Measurements from ENCODE around the gene INTU. TPM values are rescaled to one million over a fixed set of nuclear protein-coding genes. Genes with fewer than 3 reads are reported as not detected.

Gene INTU
- total RNA-seq, 4 donors from 2014 or later = 3.6 to 7.7 (median 5.5) TPM

DNA sequence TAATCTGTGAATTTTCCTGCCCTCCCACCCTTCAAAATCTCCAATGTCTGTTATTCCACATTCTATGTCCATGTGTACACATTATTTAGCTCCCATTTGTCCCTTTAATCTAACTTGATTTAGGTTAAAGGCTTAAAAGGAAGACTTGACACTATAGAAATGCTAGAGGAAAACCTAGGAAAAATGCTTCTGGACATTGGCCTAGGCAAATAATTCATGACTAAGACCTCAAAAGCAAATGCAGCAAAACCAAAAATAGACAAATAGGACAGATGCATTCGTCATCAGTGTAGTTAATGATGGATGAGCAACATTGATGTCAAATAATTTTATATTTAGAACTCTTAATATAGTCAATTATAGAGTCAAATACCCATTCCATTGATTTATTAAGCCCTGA is 36.9 kb downstream of the INTU start:
- TF ChIP-seq, protein P1, sequence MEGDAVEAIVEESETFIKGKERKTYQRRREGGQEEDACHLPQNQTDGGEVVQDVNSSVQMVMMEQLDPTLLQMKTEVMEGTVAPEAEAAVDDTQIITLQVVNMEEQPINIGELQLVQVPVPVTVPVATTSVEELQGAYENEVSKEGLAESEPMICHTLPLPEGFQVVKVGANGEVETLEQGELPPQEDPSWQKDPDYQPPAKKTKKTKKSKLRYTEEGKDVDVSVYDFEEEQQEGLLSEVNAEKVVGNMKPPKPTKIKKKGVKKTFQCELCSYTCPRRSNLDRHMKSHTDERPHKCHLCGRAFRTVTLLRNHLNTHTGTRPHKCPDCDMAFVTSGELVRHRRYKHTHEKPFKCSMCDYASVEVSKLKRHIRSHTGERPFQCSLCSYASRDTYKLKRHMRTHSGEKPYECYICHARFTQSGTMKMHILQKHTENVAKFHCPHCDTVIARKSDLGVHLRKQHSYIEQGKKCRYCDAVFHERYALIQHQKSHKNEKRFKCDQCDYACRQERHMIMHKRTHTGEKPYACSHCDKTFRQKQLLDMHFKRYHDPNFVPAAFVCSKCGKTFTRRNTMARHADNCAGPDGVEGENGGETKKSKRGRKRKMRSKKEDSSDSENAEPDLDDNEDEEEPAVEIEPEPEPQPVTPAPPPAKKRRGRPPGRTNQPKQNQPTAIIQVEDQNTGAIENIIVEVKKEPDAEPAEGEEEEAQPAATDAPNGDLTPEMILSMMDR (IDR thresholded peaks at IDR 0.05; ENCODE audit: low read depth) = no peak

DNA sequence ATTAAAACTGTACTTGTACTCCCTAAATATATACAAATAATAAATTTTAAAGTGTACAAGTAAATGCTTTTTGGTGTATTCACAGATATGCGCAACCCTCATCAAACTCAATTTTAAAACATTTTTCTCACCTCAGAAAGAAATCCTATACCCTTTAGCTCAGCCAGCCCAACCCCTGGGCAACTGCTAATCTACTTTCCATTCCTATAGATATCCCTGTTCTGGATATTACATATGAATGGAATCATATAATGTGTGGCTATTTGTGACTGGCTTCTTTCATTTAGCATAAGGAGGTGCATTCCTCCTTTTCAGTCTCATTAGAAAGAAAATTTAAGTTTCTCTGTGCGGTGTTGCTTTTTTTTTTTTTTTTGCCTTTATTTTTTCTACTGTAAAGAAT is 39.4 kb downstream of the INTU start:
- TF ChIP-seq, protein P1 (IDR thresholded peaks at IDR 0.05; ENCODE audit: low read depth) = no peak

DNA sequence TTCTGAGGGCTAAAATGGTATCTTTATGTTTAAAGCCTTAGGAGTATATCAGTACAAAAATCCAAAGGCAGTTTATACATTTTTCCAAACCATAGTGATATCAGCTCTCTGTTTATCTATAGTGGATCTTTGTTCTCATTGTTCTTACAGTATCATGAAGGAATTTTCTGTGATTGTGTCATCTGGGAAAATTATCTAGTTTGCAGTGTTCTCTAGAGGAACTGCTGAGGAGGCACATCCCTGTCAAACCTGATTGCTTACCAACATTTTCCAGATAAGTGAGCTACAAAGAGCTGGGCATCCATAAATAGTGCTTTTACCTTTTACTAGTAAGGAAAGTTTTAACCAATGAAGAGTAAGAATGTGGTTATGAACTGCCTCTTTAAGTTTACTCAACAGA is 52.5 kb downstream of the INTU start:
- TF ChIP-seq, protein P1 (IDR thresholded peaks at IDR 0.05; ENCODE audit: low read depth) = no peak

DNA sequence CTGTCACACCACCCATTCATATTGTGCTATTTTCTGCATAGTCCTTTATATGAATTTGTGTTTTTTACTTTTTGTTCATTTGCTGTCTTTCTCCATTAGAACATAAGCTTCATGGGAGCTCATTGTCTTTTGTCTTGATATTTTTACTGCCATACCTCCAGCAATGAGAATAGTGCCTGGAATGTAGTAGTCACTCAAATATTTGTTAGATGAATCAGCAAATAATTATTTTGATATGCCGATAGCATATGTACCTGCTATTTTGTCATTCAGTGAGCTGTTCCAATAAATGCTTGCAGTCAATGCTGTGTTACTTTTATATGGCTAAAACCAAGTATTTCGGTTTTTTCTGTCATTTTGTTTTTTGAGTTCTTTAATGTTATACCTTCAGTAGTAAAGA is 53.9 kb downstream of the INTU start:
- TF ChIP-seq, protein P1 (IDR thresholded peaks at IDR 0.05; ENCODE audit: low read depth) = no peak

DNA sequence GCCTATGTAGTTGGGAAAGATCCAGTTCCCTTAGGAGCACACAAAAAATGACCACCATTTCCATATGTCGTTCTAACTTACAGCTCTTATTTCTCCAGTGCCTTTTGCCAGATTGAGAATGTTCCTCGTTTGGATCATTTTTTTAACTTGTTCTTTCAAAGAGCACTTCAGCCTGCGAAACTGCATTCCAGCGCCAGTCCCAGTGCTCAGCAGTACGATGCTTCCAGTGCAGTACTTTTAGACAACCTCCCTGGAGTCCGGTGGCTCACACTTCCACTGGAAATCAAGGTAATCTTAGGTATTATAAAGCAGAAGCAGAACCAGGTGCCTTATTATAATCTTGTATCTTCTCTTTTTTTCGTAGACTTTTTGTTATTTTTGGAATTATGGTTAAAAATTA is 54.8 kb downstream of the INTU start:
- TF ChIP-seq, protein P1 (IDR thresholded peaks at IDR 0.05; ENCODE audit: low read depth) = no peak

DNA sequence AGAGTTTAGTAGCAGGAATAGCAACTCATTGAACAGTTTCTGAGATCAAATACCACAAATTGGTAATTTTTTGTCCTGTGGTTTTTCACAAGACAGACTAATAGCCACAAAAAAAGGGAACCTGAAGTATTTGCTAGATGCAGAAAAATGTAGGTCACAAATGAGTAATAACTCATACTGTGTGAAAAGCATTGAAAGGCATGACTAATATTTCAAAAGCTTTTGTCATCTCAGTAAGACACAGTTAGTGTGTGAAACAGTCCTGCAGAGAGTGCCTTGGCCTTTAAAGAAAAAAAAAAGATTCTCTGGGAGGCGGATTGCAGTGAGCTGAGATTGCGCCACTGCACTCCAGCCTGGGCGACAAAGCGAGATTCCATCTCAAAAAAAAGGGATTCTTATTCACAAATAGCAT is 66.0 kb downstream of the INTU start:
- TF ChIP-seq, protein P1 (IDR thresholded peaks at IDR 0.05; ENCODE audit: low read depth) = no peak

DNA sequence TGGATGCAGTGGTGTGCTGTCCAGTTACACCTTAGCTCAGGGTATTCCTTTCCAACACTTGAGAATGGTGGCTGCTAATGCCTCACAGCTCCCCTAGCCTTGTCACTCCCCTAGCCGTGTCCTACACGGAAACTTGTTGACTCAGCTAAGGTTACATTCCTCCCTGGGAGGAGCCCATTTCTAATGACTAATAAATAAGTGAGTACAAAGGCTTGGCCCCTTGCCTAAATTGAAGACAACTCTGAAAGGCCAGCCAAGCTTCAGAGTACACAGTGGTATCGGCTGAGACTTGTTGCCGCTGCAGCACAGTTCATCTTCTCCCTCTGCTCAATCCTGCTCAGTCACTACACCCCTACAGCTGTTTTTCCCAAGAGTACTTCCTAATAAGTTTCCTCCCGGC is 76.2 kb downstream of the INTU start:
- TF ChIP-seq, protein P1 (IDR thresholded peaks at IDR 0.05; ENCODE audit: low read depth) = no peak
